GM21528 (cell line): ENCODE data around the gene PHF3.
"Not testable (repeated sequence)": the region's sequence is repeated elsewhere in the genome, so short reads cannot be mapped to it uniquely, and the experiment has no call there.

ENCODE experiments used
- ATAC-seq: cut with Tn5 transposase; IDR thresholded peaks from one replicate; pipeline ENCODE4 v1.9.1; 2021; ENCODE audit warnings: mild to moderate bottlenecking, moderate library complexity; ENCODE audit not compliant: unreplicated experiment, low FRiP score

The PHF3 gene

DNA sequence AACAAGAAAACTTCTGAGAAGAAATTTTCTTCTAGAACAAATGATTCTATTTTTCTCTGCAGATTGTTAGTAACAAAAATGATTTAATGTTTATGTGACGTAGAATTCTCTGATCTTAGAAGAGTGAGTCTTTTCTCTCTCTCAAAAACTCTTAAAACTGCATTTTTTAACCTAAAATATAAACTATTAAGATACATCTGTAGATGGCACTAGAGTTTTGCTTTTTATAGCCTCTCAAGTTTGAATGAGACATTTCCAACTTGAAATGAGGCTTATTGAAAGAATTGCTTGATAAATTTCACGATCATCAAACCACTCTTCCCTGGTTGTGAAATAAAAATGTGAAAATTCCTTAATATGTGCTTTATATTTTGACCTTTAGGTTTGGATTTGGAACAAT, 53.8 kb downstream of the PHF3 start:
- ATAC-seq: no peak

DNA sequence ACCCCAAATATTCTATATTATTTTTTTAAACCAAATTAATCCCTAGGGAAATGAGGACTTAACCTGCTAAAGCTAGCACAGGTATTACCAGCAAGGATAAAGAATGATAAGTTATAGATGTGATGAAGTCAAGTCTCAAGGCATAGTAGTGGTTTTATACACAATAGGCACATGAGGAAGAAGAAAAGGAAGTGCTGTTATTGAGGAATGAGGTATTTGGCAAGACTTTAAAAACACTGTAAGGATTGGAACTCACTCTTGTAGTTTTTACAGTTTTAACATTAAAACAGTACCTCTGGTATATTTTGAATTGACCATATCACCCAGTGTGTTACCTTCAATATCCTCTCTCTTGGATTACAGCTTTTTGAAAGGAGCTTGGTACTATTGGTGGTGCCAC, 54.6 kb downstream of the PHF3 start:
- no peak for ATAC-seq

DNA sequence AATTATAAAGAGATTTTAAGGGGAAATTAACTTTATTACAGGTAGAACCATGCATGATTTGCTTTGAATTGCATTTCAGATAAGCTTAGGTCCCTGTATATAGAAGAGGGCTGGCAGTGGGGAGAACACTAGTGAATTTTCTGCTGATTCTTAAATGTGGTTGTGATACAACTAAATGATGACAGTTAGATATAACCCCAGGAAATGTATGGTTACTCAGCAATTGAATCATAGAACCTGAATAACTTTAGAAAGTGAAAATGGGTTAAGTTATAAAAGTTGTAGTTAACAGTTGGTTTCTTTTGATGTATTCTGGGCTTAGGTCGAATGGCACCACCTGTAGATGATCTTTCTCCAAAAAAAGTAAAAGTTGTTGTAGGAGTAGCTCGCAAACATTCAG, 70.1 kb downstream of the PHF3 start:
- no peak for ATAC-seq

DNA sequence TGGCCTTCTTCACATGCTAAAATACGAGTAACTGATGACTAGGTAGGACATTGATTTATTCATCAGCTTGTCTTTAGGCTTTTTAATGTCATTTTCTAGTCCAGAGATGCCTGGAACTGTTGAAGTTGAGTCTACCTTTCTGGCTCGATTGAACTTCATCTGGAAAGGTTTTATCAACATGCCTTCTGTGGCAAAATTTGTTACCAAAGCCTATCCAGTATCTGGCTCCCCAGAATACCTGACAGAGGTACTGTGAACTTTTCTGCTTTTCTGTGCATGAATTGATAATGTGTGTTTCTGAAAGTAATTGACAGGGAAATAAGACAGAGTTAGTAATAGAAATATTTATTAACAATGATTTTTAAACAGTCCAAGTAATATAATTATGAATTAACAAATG, 71.0 kb downstream of the PHF3 start:
- no peak for ATAC-seq

DNA sequence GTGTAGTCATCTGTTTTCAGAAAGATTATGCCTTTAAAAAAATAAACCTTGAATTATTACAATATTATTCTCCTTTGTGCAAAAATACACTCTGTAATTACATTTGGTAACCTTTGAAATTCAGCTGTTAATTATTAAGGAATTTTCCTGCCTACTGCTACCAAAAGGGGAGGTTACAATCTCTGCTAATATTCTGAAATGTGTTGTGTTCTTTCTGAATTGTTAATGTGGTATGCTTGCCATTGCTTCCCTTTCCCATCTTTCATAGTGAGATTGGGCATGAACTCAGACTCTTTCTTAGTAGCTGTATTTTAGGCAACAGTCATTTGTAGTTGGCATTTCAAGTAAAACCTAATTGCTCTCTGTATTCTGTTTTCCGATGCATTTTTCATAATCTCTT, 73.0 kb downstream of the PHF3 start:
- ATAC-seq: no peak

DNA sequence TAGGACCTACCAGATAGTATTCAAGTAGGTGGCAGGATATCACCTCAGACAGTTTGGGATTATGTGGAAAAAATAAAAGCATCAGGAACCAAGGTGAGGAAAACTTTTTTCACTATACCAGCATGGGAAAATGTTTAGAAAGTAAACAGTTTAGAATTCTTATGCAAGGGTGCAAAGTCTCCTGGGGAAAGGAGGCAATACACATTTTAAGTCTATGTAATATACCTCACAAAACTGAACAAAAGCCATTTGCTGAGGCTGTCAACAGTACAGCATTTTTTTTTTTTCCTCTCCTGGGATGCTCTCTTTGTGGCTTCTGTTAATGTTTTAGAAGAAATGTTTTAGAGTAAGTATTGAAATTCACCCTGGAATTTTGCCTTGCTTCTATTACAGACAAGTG, 73.5 kb downstream of the PHF3 start:
- ATAC-seq: no peak

DNA sequence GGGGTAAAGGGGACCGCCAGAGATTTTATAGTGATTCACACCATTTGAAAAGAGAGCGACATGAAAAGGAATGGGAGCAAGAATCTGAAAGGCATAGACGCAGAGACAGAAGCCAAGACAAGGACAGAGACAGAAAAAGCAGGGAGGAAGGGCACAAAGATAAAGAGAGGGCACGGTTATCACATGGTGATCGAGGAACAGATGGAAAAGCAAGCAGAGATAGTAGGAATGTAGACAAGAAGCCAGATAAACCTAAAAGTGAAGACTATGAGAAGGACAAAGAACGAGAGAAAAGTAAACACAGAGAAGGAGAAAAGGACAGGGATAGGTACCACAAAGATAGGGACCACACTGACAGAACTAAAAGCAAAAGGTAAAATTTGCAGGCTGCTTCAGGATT, 77.7 kb downstream of the PHF3 start:
- ATAC-seq: no peak

DNA sequence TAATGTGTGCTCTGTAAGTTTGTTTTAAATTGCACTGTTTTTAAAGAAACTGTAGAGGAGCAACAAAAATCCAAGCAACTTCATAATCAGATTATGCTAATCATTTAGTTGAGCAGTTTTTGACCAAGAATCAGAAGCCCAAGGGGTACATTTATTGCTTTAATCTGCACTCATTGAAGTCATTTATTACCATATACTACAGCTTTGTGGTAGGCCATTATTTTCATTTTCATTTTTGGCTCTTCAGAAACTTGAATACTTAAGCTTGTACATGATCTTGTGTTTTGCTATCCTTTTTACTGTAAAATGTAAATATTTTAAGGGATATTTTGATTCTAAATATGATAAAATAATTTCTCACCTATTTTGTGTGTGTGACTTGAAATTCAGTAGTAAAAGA, 78.5 kb downstream of the PHF3 start:
- no peak for ATAC-seq

DNA sequence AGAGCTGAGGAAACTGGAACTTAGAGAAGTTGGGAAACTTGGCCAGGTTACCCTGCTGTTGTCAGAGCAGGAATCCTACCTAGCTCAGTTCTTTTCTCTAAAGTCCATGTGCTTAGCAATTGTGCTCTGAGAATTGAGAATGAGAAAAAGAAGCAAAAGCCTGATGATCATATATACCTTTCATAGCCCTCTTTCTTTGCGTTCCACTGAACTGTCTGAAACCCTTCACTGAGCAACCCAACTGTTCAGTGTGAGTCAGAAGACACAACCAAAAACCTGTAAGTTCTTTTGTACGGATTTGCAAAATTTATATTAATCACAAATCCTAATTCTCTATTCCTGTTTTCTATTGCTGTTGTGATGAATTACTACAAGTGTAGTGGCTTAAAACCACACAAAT, 80.6 kb downstream of the PHF3 start:
- ATAC-seq: no peak

DNA sequence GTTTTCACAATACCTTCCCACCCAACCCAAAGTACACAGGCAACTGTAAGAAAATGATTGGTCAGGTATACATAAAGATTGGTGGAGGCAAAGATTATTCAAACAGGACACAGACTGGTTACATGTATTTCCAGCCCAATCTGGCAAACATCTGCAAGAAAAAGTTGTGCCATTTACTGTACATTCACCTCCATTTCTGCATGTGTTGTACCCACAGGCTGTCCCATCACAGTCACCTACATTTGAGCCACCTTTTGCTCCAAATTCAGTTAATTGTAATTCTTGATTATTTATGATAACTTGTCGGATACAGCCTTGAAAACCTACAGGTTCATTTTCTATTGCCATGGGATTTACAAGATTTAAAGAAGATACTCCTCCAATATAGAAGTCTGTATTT, 85.6 kb downstream of the PHF3 start:
- ATAC-seq: no peak

DNA sequence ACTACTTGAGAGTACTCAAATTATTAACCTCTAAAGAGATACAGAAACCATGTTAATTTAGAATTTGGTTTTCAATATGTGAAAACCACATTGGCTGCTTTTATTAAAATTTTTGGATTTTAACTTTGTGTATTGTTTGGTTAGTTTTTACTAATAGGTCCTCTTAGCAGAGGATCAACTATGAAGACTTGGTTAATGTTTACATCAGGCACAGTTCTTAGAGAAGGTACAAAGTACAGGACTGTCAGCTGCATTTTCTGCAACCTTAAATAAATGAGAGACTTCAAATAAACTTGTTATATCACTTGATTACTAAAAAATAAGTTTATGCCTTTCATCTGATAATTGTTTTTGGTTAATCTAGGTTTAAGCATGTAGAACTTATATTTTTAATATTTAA, 89.1 kb downstream of the PHF3 start:
- no peak for ATAC-seq

DNA sequence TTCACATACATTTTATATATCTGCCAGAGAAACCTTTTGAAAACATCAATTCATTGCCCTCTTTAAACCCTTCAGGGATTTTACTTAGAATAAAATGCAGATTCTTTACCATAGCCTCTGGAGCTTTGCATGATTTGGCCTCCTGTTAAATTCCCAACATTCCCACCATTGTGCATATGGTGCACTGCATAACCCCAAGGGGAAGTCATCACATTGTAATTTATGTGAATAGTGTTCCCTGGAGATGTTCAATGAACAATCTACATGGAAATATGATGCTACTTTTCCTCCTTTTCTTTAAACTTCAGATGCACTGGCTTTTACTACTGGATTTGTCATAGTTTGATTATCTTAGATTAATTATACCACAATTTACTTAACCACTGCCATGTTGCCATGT, 94.7 kb downstream of the PHF3 start:
- no peak for ATAC-seq

DNA sequence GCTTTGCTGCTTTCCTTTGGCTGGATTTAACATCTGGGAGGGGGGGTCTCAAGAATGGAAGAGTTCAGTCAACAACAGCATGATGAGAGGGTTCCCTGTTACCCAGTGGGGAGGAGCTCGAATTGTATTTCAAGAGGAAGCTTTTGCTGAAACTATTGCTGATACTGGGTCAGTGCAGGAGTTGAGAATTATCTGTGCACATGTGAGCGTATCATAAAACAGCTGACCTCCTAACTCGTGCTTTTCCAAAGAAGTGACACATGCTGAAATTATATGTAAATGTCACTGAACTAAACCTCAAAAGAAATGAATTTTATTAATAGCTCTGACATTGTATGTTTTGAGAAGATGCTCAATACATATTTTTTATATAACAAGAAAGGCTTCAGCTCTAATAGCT, 96.3 kb downstream of the PHF3 start:
- ATAC-seq: no peak

DNA sequence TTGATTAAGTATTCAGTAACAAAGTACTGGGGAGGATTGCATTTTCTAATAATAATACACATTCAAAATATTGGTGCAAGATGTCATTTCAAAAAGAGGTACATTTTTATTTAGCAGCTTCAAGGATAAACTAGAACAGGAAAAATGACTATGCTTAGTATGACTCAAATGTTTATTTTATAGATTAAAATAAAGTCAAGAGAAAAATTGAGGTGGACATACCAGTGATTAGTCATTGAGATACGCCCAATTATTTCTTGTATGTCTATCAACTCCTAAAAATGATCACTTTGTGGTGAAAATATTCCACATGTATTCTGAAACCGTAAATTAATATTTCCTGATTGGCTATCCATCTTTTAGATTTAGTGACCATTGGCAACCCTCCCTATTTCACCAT, 96.7 kb downstream of the PHF3 start:
- no peak for ATAC-seq

DNA sequence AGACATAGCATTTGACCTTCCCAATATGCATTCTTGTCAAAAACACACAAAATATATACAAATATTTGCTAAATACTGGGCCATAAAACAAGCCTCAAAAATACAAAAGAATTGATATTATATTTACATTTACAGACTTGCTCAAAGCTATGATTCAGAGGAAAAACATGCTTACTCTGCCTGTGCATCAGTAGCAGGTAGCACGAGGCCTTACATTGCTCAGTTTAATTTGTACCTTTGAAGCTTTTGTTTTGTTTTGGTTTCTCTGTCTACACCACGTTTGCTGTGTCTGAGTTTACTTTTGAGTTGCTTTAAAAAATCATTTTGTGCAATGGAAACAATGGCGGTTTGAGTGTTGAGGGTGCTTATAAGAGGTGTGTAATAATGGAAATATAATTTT, 99.3 kb downstream of the PHF3 start:
- ATAC-seq: no peak

DNA sequence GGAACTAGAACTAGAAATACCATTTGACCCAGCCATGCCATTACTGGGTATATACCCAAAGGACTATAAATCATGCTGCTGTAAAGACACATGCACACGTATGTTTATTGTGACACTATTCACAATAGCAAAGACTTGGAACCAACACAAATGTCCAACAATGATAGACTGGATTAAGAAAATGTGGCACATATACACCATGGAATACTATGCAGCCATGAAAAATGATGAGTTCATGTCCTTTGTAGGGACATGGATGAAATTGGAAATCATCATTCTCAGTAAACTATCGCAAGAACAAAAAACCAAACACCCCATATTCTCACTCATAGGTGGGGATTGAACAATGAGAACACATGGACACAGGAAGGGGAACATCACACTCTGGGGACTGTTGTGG, 102.6 kb downstream of the PHF3 start:
- ATAC-seq: not testable (repeated sequence)

DNA sequence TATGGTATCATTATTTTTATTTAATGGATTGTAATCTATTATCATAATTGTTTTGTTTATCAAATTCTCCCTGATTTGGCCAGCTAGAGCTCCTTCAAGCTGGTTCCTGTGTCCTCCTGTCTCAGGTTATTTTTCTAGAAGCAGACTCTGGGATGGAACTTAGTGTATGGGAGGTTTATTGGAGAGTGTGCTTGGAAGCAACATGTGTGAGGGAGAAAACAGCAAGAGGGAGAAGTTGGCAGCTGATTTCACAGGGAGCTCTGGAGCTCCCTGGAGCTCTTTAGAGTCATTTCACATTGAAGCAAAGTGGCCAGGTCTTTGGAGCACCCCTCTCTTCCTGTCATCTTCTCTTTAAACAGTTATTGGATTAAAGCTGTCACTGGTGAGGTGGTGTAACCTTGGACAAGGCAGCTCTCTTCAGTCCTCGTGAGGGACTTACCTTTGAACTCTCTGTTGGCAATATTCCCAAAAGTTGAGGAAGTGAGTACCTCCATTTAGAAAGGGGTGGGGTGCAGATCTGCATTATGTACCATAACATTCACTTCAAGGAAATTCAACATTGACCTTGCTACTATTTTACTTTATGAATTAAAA, 103.6 kb downstream of the PHF3 start:
- no peak for ATAC-seq

DNA sequence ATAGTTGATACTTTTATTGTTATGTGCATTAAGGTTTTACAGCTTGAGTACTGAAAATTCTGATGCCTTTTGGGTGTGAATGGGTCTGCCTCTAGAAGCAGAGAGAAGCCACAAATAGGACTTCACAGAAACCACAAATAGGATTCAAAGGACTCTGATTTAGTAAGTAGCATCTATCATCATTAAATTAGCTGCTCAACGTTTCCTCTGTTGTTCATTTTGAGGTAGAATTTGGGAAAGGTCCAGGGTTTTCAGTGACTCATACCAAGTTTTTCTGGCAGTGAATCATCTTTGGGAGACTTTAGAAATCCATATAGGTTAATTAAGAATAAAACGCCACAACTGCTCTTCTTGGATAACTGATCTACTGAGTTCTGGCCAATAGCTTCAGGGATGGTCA, 105.1 kb downstream of the PHF3 start:
- ATAC-seq: no peak

DNA sequence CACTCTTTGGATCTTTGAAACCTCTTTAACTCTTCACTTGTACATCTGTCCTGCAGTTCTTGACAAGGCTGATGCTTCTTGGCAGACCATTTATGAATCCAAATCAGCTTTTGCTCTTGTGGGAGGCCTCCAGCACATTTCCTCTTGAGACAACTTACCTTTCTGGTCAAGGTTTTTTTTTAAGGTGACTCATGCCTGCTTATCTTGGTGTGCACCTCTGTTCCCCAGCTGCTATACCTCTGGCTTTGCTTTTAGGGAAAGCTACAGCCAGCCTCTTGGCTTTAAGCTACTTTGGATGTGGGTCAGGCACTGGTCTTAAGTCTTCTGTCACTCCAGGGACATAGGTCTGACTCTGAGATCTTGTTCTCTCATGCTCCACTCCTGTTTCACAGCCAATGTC, 106.5 kb downstream of the PHF3 start:
- no peak for ATAC-seq

DNA sequence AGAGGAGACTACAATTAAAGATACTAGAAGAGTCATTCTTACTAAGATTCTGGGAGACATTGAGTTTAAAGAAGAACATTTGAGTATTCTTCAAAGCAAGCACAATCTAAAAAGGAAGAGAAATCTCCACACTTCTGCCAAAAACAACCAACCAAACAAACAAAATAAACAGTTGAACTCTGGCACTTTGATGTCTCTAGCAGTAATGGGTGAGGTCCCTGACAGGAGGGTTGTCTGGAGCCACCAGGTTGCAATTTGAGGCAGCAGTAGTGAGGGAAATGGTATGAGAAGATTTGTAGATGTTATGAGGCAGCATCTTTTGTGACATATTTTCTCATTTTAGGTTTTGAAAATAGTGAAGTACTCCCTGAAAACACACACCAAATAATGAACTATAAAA, 108.1 kb downstream of the PHF3 start:
- ATAC-seq: no peak

DNA sequence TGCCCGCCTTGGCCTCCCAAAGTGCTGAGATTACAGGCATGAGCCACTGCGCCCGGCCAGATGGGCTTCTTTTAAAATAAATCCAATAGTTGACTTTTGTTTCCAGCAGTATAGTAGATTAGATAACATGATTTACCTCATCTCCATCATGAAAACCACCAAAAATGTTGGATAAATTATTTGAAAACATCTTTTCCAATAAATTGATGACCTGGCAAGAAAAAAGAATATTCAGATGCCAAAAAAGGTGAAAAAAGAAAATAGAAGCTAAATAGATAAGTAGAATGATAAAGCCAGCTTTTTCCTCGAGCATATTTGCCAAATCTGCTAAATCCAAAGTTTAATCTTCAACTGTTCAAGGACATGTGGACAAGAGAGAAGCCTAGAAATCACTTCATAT, 109.2 kb downstream of the PHF3 start:
- ATAC-seq: no peak

DNA sequence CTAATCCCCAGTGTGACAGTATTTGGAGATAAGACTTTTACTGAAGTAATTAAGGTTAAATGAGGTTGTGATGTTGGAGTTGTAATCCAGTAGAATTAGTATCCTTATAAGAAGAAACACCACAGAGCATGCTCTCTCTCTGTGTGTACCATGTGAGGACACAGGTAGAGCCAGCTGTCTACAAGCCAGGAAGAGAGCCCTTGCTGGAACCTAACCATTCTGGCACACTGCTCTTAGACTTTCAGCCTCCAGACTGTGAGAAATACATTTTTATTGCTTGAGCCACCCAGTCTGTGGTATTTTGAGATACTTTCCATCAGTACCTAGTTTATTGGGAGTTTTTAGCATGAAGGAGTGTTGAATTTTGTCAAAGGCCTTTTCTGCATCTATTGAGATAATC, 110.2 kb downstream of the PHF3 start:
- ATAC-seq: no peak

DNA sequence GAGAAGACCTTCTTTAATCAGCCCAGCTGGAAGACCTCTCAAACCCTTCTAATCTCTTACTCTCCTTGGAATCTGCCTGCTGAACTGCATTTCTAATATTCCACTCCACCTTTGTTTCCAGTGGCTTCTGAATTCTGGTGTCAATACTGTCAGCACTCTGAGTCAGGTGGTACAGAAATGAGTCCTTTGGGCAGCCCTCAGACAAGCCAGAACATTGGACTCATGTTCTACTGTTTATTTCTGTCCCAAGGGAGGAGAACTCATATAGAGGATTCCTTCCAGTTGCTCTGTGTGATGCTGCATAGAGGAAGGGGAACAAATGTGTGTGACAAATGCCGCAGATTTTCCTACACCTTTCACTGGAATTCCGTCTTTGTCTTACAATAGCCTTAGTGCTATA, 114.8 kb downstream of the PHF3 start:
- no peak for ATAC-seq
